ENCODE data around the gene MCUB. TPM values are rescaled to one million over a fixed set of nuclear protein-coding genes. Genes with fewer than 3 reads are reported as not detected.

Gene MCUB
- total RNA-seq, 2 donors from 2014 or later, result 2.9 to 58.3 TPM

GRCh38 chr4:109545401-109545800, 14.6 kb upstream of the MCUB start:
- Histone ChIP-seq H3K27me3 (no peaks in the 10 kb centered on the region), H3K4me3 (no peak overlapping the region), H3K9me3 (no peaks in the 10 kb centered on the region), H3K4me1 (no peaks in the 10 kb centered on the region), H3K27ac (no peak overlapping the region), H3K36me3 (replicated peaks in 1 of 2; ENCODE audit: insufficient read depth in 1 of 2, low read depth in 2 of 2) (peaks cover 0 to 8% of the 10 kb centered on the region in 2 donors)
- 92 to 100% methylated on average over 1 of the region's 1 CpG for WGBS, 2 donors
- no peak for ATAC-seq
- DNase-seq, result no peak
- intact Hi-C loops (cut with DNase I), result no loop called here
- TF ChIP-seq, protein P1, sequence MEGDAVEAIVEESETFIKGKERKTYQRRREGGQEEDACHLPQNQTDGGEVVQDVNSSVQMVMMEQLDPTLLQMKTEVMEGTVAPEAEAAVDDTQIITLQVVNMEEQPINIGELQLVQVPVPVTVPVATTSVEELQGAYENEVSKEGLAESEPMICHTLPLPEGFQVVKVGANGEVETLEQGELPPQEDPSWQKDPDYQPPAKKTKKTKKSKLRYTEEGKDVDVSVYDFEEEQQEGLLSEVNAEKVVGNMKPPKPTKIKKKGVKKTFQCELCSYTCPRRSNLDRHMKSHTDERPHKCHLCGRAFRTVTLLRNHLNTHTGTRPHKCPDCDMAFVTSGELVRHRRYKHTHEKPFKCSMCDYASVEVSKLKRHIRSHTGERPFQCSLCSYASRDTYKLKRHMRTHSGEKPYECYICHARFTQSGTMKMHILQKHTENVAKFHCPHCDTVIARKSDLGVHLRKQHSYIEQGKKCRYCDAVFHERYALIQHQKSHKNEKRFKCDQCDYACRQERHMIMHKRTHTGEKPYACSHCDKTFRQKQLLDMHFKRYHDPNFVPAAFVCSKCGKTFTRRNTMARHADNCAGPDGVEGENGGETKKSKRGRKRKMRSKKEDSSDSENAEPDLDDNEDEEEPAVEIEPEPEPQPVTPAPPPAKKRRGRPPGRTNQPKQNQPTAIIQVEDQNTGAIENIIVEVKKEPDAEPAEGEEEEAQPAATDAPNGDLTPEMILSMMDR (IDR thresholded peaks at IDR 0.05), result no peak
- TF ChIP-seq POLR2A (IDR thresholded peaks at IDR 0.05), result no peak

GRCh38 chr4:109547394-109547793, 12.7 kb upstream of the MCUB start:
- no peak for TF ChIP-seq POLR2A (IDR thresholded peaks at IDR 0.05)
- TF ChIP-seq, protein P1 (IDR thresholded peaks at IDR 0.05), result no peak
- no peaks in the 10 kb centered on the region for H3K4me1 ChIP-seq
- no peaks in the 10 kb centered on the region for H3K9me3 ChIP-seq
- peaks cover 0 to 4% of the 10 kb centered on the region in 2 donors for H3K36me3 ChIP-seq (replicated peaks in 1 of 2; ENCODE audit: insufficient read depth in 1 of 2, low read depth in 2 of 2)
- H3K27me3 ChIP-seq, result no peaks in the 10 kb centered on the region
- no peak overlapping the region for H3K4me3 ChIP-seq
- ATAC-seq (no peak), DNase-seq (no peak)
- 80 to 84% methylated on average over 5 of the region's 5 CpGs for WGBS, 2 donors
- H3K27ac ChIP-seq, result no peak overlapping the region
- intact Hi-C loops (cut with DNase I), result no loop called here

DNA sequence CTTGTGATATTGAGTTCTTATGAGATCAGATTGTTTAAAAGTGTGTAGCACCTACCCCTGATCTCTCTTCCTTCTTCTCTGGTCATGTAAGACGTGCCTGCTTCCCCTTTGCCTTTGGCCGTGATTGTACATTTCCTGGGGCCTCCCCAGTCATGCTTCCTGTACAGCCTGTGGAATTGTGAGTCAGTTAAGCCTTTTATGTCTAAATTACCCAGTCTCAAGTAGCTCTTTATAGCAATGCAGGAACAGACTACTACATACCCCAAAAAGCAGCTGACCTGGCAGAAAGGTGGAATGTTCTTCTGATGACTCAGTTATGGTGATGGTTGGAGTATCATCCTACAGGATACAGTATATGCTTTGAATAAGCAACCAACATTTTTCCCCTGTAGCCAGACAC, 11.4 kb upstream of the MCUB start:
- DNase-seq (peak in 1 of 4 donors; percentile 32), ATAC-seq (peak; percentile 12)
- no peak overlapping the region for H3K4me3 ChIP-seq
- no peak overlapping the region for H3K27ac ChIP-seq
- no peaks in the 10 kb centered on the region for H3K9me3 ChIP-seq
- TF ChIP-seq POLR2A (IDR thresholded peaks at IDR 0.05), result no peak
- TF ChIP-seq, protein P1 (IDR thresholded peaks at IDR 0.05), result no peak
- H3K27me3 ChIP-seq, result no peaks in the 10 kb centered on the region
- no peaks in the 10 kb centered on the region for H3K4me1 ChIP-seq
- intact Hi-C loops (cut with DNase I), result no loop called here
- 73 to 74% methylated on average over 2 of the region's 2 CpGs for WGBS, 2 donors
- no peaks in the 10 kb centered on the region for H3K36me3 ChIP-seq (replicated peaks in 1 of 2; ENCODE audit: insufficient read depth in 1 of 2, low read depth in 2 of 2)

GRCh38 chr4:109552237-109552636, 7.8 kb upstream of the MCUB start:
- Histone ChIP-seq H3K27me3 (no peaks in the 10 kb centered on the region), H3K27ac (no peak overlapping the region), H3K36me3 (replicated peaks in 1 of 2; ENCODE audit: insufficient read depth in 1 of 2, low read depth in 2 of 2) (no peaks in the 10 kb centered on the region), H3K9me3 (no peaks in the 10 kb centered on the region), H3K4me1 (no peaks in the 10 kb centered on the region), H3K4me3 (no peak overlapping the region)
- ATAC-seq, result no peak
- TF ChIP-seq, protein P1 (IDR thresholded peaks at IDR 0.05), result no peak
- TF ChIP-seq POLR2A (IDR thresholded peaks at IDR 0.05), result no peak
- DNase-seq, result no peak
- intact Hi-C loops (cut with DNase I), result no loop called here
- WGBS, 2 donors, result 91 to 97% methylated on average over 6 of the region's 6 CpGs

DNA sequence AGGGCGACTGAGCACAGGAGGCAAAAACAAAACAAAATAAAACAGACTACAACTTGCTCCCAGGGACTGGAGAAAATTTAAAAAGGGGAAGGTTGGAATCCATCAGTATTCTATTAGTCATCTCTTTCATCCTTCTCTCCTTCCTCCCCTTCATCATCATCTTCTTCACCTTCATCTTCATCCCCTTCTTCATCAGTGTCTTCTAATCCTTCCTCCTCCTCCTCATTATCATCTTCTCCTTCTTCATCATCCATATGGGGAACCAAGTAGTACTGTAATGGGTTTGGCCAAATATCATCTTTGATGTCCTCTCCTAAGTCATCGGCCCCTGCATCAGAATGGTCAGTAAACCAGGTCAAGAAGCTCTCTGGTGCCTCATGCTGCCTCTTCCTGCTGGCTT, 6.9 kb upstream of the MCUB start:
- TF ChIP-seq, protein P1 (IDR thresholded peaks at IDR 0.05), result no peak
- no peak for TF ChIP-seq POLR2A (IDR thresholded peaks at IDR 0.05)
- WGBS, 2 donors, result 91 to 95% methylated on average over 2 of the region's 2 CpGs

More for the DNA sequence above, 6.9 kb upstream of the MCUB start:
- H3K4me1 ChIP-seq, result no peaks in the 10 kb centered on the region
- intact Hi-C loops (cut with DNase I), result no loop called here
- H3K27me3 ChIP-seq, result no peaks in the 10 kb centered on the region
- no peaks in the 10 kb centered on the region for H3K9me3 ChIP-seq
- ATAC-seq, result no peak
- DNase-seq, result no peak
- no peak overlapping the region for H3K4me3 ChIP-seq
- H3K27ac ChIP-seq, result no peak overlapping the region
- H3K36me3 ChIP-seq (replicated peaks in 1 of 2; ENCODE audit: insufficient read depth in 1 of 2, low read depth in 2 of 2), result no peaks in the 10 kb centered on the region
